Measurements from ENCODE around the gene NACC2. TPM values are rescaled to one million over a fixed set of nuclear protein-coding genes. Genes with fewer than 3 reads are reported as not detected.

Gene NACC2
- total and polyA plus RNA-seq, 9 of the 15 experiments (the other 6 are each of a cell fraction or from before 2014, with no cell fraction given): 0.70 to 25.1 (median 5.6) TPM

GRCh38 chr9:136122425-136123383 lies 27.6 kb upstream of the NACC2 start (continued):
- TF ChIP-seq U2AF1 (optimal IDR thresholded peaks at IDR 0.05; ENCODE audit: low read depth, low read length) (no peak), MAX (CRISPR knock-in tag; IDR thresholded peaks at IDR 0.05) (no peak), PHF8 (IDR thresholded peaks at IDR 0.05; ENCODE audit: borderline replicate concordance, low read length) (no peak), ZNF253 (CRISPR knock-in tag; conservative IDR thresholded peaks at IDR 0.05) (no peak), ZNF445 (CRISPR knock-in tag; IDR thresholded peaks at IDR 0.05; ENCODE audit: low read depth) (no peak), CXXC5 (CRISPR knock-in tag; IDR thresholded peaks at IDR 0.05) (0 out of 2 replicates have a peak, but pooled peaks have one; percentile 9), SRSF1 (IDR thresholded peaks at IDR 0.05; ENCODE audit: low read depth, low read length) (no peak), ESRRB (CRISPR knock-in tag; IDR thresholded peaks at IDR 0.05; ENCODE audit: borderline replicate concordance) (no peak), CREB3 (tag; conservative IDR thresholded peaks at IDR 0.05; ENCODE audit: low read depth) (no peak), RBM17 (IDR thresholded peaks at IDR 0.05; ENCODE audit: borderline replicate concordance, low read depth, low read length) (no peak), PBX2 (CRISPR knock-in tag; IDR thresholded peaks at IDR 0.05; ENCODE audit: low read depth) (no peak), PBX2 (tag; conservative IDR thresholded peaks at IDR 0.05; ENCODE audit: low read depth) (no peak), KDM2B (CRISPR knock-in tag; IDR thresholded peaks at IDR 0.05) (no peak), PKNOX1 (IDR thresholded peaks at IDR 0.05) (no peak), STAG1 (CRISPR knock-in tag; IDR thresholded peaks at IDR 0.05; ENCODE audit: borderline replicate concordance) (peak; percentile 99), HDAC8 (tag; IDR thresholded peaks at IDR 0.05) (no peak), CTCFL (IDR thresholded peaks at IDR 0.05; ENCODE audit: borderline replicate concordance, insufficient read depth, low read depth, low read length, poor library complexity, severe bottlenecking) (peak; percentile 16), ZNF165 (CRISPR knock-in tag; IDR thresholded peaks at IDR 0.05; ENCODE audit: borderline replicate concordance) (no peak), ADNP (tag; IDR thresholded peaks at IDR 0.05) (no peak)

All from K562 (cell line).